ENCODE measurements around the gene NBDY. TPM values are rescaled to one million over a fixed set of nuclear protein-coding genes. Genes with fewer than 3 reads are reported as not detected.

NBDY gene
- total and polyA plus RNA-seq, 7 donors, result 5.2 to 15.6 (median 6.7) TPM

DNA sequence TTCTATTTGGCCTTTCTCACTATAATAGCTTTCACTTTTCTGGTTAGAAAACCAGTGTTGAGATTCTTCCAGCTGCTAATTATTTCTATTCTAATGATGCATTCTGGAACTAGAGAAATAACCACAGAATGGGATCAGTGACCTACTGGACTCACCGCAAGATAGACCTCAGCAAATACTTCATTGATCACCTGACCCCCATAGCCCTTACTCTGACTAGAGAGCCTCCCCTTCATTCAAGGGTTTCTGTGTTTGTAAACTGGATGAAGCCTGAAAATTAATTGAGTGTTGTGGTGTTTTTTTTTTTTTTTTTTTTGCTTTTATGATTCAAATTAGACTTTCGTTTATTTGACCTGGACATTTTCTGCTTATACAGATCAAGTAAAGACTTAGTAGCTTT, 97.0 kb downstream of the NBDY start:
- DNase-seq (no peak), ATAC-seq (no peak)
- no peak overlapping the region for H3K27ac ChIP-seq
- H3K9me3 ChIP-seq, result peaks cover 22% of the 10 kb centered on the region
- intact Hi-C loops (cut with DNase I), result no loop called here
- WGBS, 3 donors, result 70 to 91% (median 85%) methylated on average over 2 of the region's 2 CpGs
- peaks cover 0 to 15% (median 0%) of the 10 kb centered on the region in 3 donors for H3K27me3 ChIP-seq (ENCODE audit: insufficient read depth in 3 of 3, low read length in 2 of 3)
- TF ChIP-seq, protein P1, sequence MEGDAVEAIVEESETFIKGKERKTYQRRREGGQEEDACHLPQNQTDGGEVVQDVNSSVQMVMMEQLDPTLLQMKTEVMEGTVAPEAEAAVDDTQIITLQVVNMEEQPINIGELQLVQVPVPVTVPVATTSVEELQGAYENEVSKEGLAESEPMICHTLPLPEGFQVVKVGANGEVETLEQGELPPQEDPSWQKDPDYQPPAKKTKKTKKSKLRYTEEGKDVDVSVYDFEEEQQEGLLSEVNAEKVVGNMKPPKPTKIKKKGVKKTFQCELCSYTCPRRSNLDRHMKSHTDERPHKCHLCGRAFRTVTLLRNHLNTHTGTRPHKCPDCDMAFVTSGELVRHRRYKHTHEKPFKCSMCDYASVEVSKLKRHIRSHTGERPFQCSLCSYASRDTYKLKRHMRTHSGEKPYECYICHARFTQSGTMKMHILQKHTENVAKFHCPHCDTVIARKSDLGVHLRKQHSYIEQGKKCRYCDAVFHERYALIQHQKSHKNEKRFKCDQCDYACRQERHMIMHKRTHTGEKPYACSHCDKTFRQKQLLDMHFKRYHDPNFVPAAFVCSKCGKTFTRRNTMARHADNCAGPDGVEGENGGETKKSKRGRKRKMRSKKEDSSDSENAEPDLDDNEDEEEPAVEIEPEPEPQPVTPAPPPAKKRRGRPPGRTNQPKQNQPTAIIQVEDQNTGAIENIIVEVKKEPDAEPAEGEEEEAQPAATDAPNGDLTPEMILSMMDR (IDR thresholded peaks at IDR 0.05), result no peak
- H3K36me3 ChIP-seq (ENCODE audit: insufficient read depth in 1 of 2, low read depth in 1 of 2), result no peaks in the 10 kb centered on the region
- H3K4me1 ChIP-seq, result no peaks in the 10 kb centered on the region
- H3K4me3 ChIP-seq, result no peak overlapping the region

DNA sequence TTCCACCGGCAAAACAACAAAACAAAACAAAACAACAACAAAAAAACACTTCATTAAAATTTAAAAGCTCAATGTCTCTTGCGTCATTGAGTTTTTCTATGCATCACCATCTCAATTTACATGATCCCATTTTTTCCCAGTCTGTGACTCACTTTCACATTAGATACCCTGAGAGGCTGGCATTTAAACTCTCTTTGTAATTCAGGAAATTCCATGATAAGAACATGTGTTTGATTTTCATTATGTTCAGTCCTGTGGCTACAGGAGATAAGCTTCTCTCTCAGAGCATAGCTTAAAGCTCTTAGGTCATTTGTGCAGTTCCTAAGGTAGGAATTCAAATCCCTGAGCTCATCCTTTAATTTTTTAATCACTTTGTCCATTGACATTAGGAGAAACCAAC, 104.6 kb downstream of the NBDY start:
- Histone ChIP-seq H3K27ac (no peak overlapping the region), H3K4me1 (no peaks in the 10 kb centered on the region), H3K9me3 (no peaks in the 10 kb centered on the region), H3K36me3 (ENCODE audit: insufficient read depth in 1 of 2, low read depth in 1 of 2) (no peaks in the 10 kb centered on the region), H3K4me3 (no peak overlapping the region), H3K27me3 (ENCODE audit: insufficient read depth in 3 of 3, low read length in 2 of 3) (peaks cover 0 to 28% (median 0%) of the 10 kb centered on the region in 3 donors)
- TF ChIP-seq, protein P1 (IDR thresholded peaks at IDR 0.05), result no peak
- DNase-seq, result no peak
- 87 to 100% (median 97%) methylated on average over 2 of the region's 2 CpGs for WGBS, 3 donors
- intact Hi-C loops (cut with DNase I), result no loop called here
- ATAC-seq, result no peak

DNA sequence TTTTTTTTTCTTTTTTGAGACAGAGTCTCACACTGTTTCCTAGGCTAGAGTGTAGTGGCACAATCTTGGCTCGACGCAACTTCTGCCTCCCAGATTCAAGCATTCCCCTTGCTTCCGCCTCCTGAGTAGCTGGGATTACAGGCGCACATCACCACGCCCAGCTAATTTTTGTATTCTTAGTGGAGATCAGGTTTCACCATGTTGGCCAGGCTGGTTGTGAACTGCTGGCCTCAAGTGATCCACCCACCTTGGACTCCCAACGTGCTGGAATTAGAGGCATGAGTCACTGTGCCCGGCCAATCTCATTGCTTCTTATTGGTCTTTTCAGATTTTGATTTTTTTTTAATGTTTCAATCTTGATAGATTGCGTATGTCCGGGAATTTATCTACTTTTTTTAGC, 124.4 kb downstream of the NBDY start:
- TF ChIP-seq, protein P1 (IDR thresholded peaks at IDR 0.05), result no peak
- Histone ChIP-seq H3K9me3 (no peaks in the 10 kb centered on the region), H3K36me3 (ENCODE audit: insufficient read depth in 1 of 2, low read depth in 1 of 2) (no peaks in the 10 kb centered on the region), H3K27me3 (ENCODE audit: insufficient read depth in 3 of 3, low read length in 2 of 3) (peaks cover 0 to 26% (median 0%) of the 10 kb centered on the region in 3 donors), H3K4me1 (no peaks in the 10 kb centered on the region), H3K4me3 (no peak overlapping the region), H3K27ac (no peak overlapping the region)
- intact Hi-C loops (cut with DNase I), result no loop called here
- DNase-seq, result no peak
- no peak for ATAC-seq
- WGBS, 3 donors, result 65 to 81% (median 79%) methylated on average over 8 to 9 of the region's 9 CpGs

DNA sequence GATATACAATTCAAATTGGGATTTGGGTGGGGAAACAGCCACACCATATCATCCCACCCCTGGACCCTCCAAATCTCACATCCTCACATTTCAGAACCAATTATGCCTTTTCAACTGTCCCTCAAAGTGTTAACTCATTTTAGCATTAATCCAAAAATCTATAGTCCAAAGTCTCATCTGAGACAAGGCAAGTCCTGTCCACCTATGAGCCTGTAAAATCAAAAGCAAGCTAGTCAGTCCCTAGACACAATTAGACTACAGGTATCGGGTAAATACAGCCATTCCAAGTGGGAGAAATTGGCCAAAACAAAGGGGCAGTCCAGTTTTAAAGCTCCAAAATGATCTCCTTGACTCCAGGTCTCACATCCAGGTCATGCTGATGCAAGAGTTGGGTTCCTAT, 128.0 kb downstream of the NBDY start:
- ATAC-seq (no peak), DNase-seq (no peak)
- no peaks in the 10 kb centered on the region for H3K36me3 ChIP-seq (ENCODE audit: insufficient read depth in 1 of 2, low read depth in 1 of 2)
- TF ChIP-seq, protein P1 (IDR thresholded peaks at IDR 0.05), result no peak
- intact Hi-C loops (cut with DNase I), result no loop called here
- no peak overlapping the region for H3K4me3 ChIP-seq
- no peak overlapping the region for H3K27ac ChIP-seq
- H3K4me1 ChIP-seq, result no peaks in the 10 kb centered on the region
- 90 to 100% (median 92%) methylated on average over 1 of the region's 1 CpG for WGBS, 3 donors
- H3K9me3 ChIP-seq, result no peaks in the 10 kb centered on the region
- H3K27me3 ChIP-seq (ENCODE audit: insufficient read depth in 3 of 3, low read length in 2 of 3), result peaks cover 0 to 29% (median 0%) of the 10 kb centered on the region in 3 donors

DNA sequence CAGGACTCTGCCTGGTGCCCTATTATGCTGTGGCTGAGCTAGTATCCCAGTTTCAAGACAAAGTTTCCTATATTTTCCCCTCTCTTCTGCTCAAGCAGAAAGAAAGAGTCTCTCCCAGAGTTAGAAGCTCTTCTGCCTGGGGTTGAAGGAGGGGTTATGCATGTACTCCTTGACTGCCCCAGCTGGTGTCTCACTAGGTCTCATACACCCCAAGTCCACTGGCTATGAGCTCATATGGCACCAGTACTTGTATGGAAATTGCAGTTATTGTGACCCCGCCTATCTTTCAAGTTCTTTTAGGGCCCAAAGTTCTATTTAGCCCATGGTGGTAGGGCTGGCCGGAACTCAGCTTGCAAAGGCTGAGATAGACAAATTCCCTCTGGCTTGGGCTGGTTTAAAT, 131.8 kb downstream of the NBDY start:
- TF ChIP-seq, protein P1 (IDR thresholded peaks at IDR 0.05), result no peak
- Histone ChIP-seq H3K4me3 (no peak overlapping the region), H3K9me3 (no peaks in the 10 kb centered on the region), H3K27ac (no peak overlapping the region), H3K4me1 (no peaks in the 10 kb centered on the region), H3K36me3 (ENCODE audit: insufficient read depth in 1 of 2, low read depth in 1 of 2) (no peaks in the 10 kb centered on the region), H3K27me3 (ENCODE audit: insufficient read depth in 3 of 3, low read length in 2 of 3) (peaks cover 0 to 25% (median 0%) of the 10 kb centered on the region in 3 donors)
- ATAC-seq (no peak), DNase-seq (no peak)
- WGBS, 3 donors, result 76 to 97% (median 78%) methylated on average over 2 of the region's 2 CpGs
- intact Hi-C loops (cut with DNase I), result no loop called here
